ENCODE results near the gene UBE2R2.

- TF ChIP-seq CTCF (conservative IDR thresholded peaks at IDR 0.05; ENCODE audit: low read length) (no peak), EZH2phosphoT487 (IDR thresholded peaks at IDR 0.05; ENCODE audit: borderline replicate concordance) (no peak)
Observed at GRCh38 chr9:33908114-33908513, 91.2 kb downstream of the UBE2R2 start.

Data from Loucy (cell line).